ENCODE data around the gene HSD17B4.
A peak's percentile ranks its signal among the peaks of the same experiment; 100 is the strongest.
"Not testable (repeated sequence)": the region's sequence is repeated elsewhere in the genome, so short reads cannot be mapped to it uniquely, and the experiment has no call there.

The HSD17B4 gene

GRCh38 chr5:119512277-119512676 lies 60.0 kb downstream of the HSD17B4 start:
- DNase-seq (ENCODE audit: low read depth): no peak
- TF ChIP-seq CTCF (conservative IDR thresholded peaks at IDR 0.05; ENCODE audit: low read depth, low read length): no peak
- no peak overlapping the region for H3K4me3 ChIP-seq (ENCODE audit: low read depth, low read length)

GRCh38 chr5:119515192-119515591 lies 62.9 kb downstream of the HSD17B4 start:
- peak; percentile 63 for DNase-seq (ENCODE audit: low read depth)
- H3K4me3 ChIP-seq (ENCODE audit: low read depth, low read length): no peak overlapping the region
- no peak for TF ChIP-seq CTCF (conservative IDR thresholded peaks at IDR 0.05; ENCODE audit: low read depth, low read length)

- not testable (repeated sequence) for H3K4me3 ChIP-seq (ENCODE audit: low read depth, low read length); DNase-seq (ENCODE audit: low read depth)
Measured at GRCh38 chr5:119517115-119517514, 64.8 kb downstream of the HSD17B4 start.

- DNase-seq (ENCODE audit: low read depth): no peak
- no peak for TF ChIP-seq CTCF (conservative IDR thresholded peaks at IDR 0.05; ENCODE audit: low read depth, low read length)
- H3K4me3 ChIP-seq (ENCODE audit: low read depth, low read length): no peak overlapping the region
Measured at GRCh38 chr5:119521232-119521631, 68.9 kb downstream of the HSD17B4 start.

GRCh38 chr5:119522841-119523240 lies 70.5 kb downstream of the HSD17B4 start:
- H3K4me3 ChIP-seq (ENCODE audit: low read depth, low read length): no peak overlapping the region
- DNase-seq (ENCODE audit: low read depth): no peak
- TF ChIP-seq CTCF (conservative IDR thresholded peaks at IDR 0.05; ENCODE audit: low read depth, low read length): no peak

- no peak overlapping the region for H3K4me3 ChIP-seq (ENCODE audit: low read depth, low read length)
- TF ChIP-seq CTCF (conservative IDR thresholded peaks at IDR 0.05; ENCODE audit: low read depth, low read length): no peak
- DNase-seq (ENCODE audit: low read depth): no peak
Measured at GRCh38 chr5:119524485-119524884, 72.2 kb downstream of the HSD17B4 start.

- TF ChIP-seq CTCF (conservative IDR thresholded peaks at IDR 0.05; ENCODE audit: low read depth, low read length): no peak
- peak; percentile 47 for DNase-seq (ENCODE audit: low read depth)
- H3K4me3 ChIP-seq (ENCODE audit: low read depth, low read length): no peak overlapping the region
Measured at GRCh38 chr5:119527351-119527750, 75.1 kb downstream of the HSD17B4 start.

GRCh38 chr5:119529811-119530210 lies 77.5 kb downstream of the HSD17B4 start:
- no peak for DNase-seq (ENCODE audit: low read depth)
- TF ChIP-seq CTCF (conservative IDR thresholded peaks at IDR 0.05; ENCODE audit: low read depth, low read length): no peak
- no peak overlapping the region for H3K4me3 ChIP-seq (ENCODE audit: low read depth, low read length)
